HUES48 (cell line): ENCODE measurements around the gene MINPP1.
"Not testable (repeated sequence)": the region's sequence is repeated elsewhere in the genome, so short reads cannot be mapped to it uniquely, and the experiment has no call there.

Experiments used
- H3K27ac ChIP-seq: one replicate; pipeline ENCODE4 v1.7.0; 2013; ENCODE audit warnings: low read depth, low read length, inconsistent platforms
- H3K27me3 ChIP-seq: 2 replicates; pipeline ENCODE4 v1.6.1; 2013; ENCODE audit warnings: mild to moderate bottlenecking, low read length; ENCODE audit not compliant: control insufficient read depth, insufficient read depth
- H3K36me3 ChIP-seq: 2 replicates; pipeline ENCODE4 v1.6.1; 2013; ENCODE audit warnings: low read length; ENCODE audit not compliant: control insufficient read depth, insufficient read depth
- H3K4me1 ChIP-seq: 2 replicates; pipeline ENCODE4 v1.6.1; 2013; ENCODE audit warnings: mild to moderate bottlenecking, low read length; ENCODE audit not compliant: control insufficient read depth, insufficient read depth
- H3K4me3 ChIP-seq: 2 replicates; pipeline ENCODE4 v1.5.1; 2013; ENCODE audit warnings: mild to moderate bottlenecking, low read depth, low read length
- H3K9ac ChIP-seq: 2 replicates; pipeline ENCODE4 v1.6.1; 2013; ENCODE audit warnings: mild to moderate bottlenecking, low read depth, low read length, moderate library complexity
- H3K9me3 ChIP-seq: 2 replicates; pipeline ENCODE4 v1.6.1; 2013; ENCODE audit warnings: low read length; ENCODE audit not compliant: control insufficient read depth, insufficient read depth

The MINPP1 gene

GRCh38 chr10:87504640-87505365 lies at the start of gene MINPP1:
Gene MINPP1 (plus strand): TSS chr10:87504893. CDS start chr10:87504916, 23 bp downstream.
- no peaks in the 10 kb centered on the region for H3K9me3 ChIP-seq
- no peaks in the 10 kb centered on the region for H3K27me3 ChIP-seq
- H3K27ac ChIP-seq: peak within 1 kb of the TSS; percentile 85
- H3K9ac ChIP-seq: peak within 1 kb of the TSS; percentile 74
- H3K36me3 ChIP-seq: peaks cover 23% of the 10 kb centered on the region
- peak within 1 kb of the TSS; percentile 92 for H3K4me3 ChIP-seq
- H3K4me1 ChIP-seq: peaks cover 26% of the 10 kb centered on the region

GRCh38 chr10:87456586-87457220 lies 48.0 kb upstream of the MINPP1 start:
- H3K27ac ChIP-seq, H3K36me3 ChIP-seq, H3K4me3 ChIP-seq, H3K9me3 ChIP-seq, H3K9ac ChIP-seq, H3K4me1 ChIP-seq, H3K27me3 ChIP-seq: not testable (repeated sequence)

- H3K9ac ChIP-seq, H3K4me1 ChIP-seq, H3K9me3 ChIP-seq, H3K36me3 ChIP-seq, H3K27me3 ChIP-seq, H3K27ac ChIP-seq, H3K4me3 ChIP-seq: not testable (repeated sequence)
Measured at GRCh38 chr10:87461751-87462150, 42.9 kb upstream of the MINPP1 start.

- not testable (repeated sequence) for H3K36me3 ChIP-seq, H3K4me3 ChIP-seq, H3K27ac ChIP-seq
Measured at GRCh38 chr10:87466849-87467248, 37.8 kb upstream of the MINPP1 start.

GRCh38 chr10:87488733-87489132 lies 16.0 kb upstream of the MINPP1 start:
- H3K36me3 ChIP-seq, H3K27ac ChIP-seq, H3K9ac ChIP-seq, H3K4me3 ChIP-seq, H3K4me1 ChIP-seq, H3K27me3 ChIP-seq, H3K9me3 ChIP-seq: not testable (repeated sequence)

More at GRCh38 chr10:87466849-87467248, 37.8 kb upstream of the MINPP1 start:
- H3K9ac ChIP-seq, H3K27me3 ChIP-seq, H3K4me1 ChIP-seq, H3K9me3 ChIP-seq: not testable (repeated sequence)

- not testable (repeated sequence) for H3K27me3 ChIP-seq, H3K36me3 ChIP-seq, H3K27ac ChIP-seq, H3K4me3 ChIP-seq, H3K9ac ChIP-seq, H3K9me3 ChIP-seq, H3K4me1 ChIP-seq
Measured at GRCh38 chr10:87490285-87490684, 14.4 kb upstream of the MINPP1 start.

GRCh38 chr10:87492450-87492849 lies 12.2 kb upstream of the MINPP1 start:
- H3K27ac ChIP-seq, H3K27me3 ChIP-seq, H3K4me1 ChIP-seq, H3K9ac ChIP-seq, H3K4me3 ChIP-seq, H3K9me3 ChIP-seq, H3K36me3 ChIP-seq: not testable (repeated sequence)

- H3K4me3 ChIP-seq: not testable (repeated sequence)
Measured at GRCh38 chr10:87495446-87495845, 9.2 kb upstream of the MINPP1 start.

GRCh38 chr10:87497386-87497785 lies 7.3 kb upstream of the MINPP1 start:
- H3K9ac ChIP-seq, H3K27me3 ChIP-seq, H3K4me1 ChIP-seq, H3K9me3 ChIP-seq, H3K36me3 ChIP-seq, H3K4me3 ChIP-seq, H3K27ac ChIP-seq: not testable (repeated sequence)

More at GRCh38 chr10:87495446-87495845, 9.2 kb upstream of the MINPP1 start:
- H3K9me3 ChIP-seq, H3K27ac ChIP-seq, H3K27me3 ChIP-seq, H3K36me3 ChIP-seq, H3K9ac ChIP-seq, H3K4me1 ChIP-seq: not testable (repeated sequence)

- not testable (repeated sequence) for H3K36me3 ChIP-seq, H3K27ac ChIP-seq, H3K27me3 ChIP-seq, H3K9me3 ChIP-seq, H3K4me1 ChIP-seq, H3K9ac ChIP-seq, H3K4me3 ChIP-seq
Measured at GRCh38 chr10:87498106-87498789, 6.4 kb upstream of the MINPP1 start.

- H3K27ac ChIP-seq: no peak overlapping the region
- H3K4me3 ChIP-seq: no peak overlapping the region
- no peak overlapping the region for H3K9ac ChIP-seq
- no peaks in the 10 kb centered on the region for H3K27me3 ChIP-seq
- H3K9me3 ChIP-seq: no peaks in the 10 kb centered on the region
- H3K36me3 ChIP-seq: no peaks in the 10 kb centered on the region
- peaks cover 8% of the 10 kb centered on the region; the same call in 1 of the 2 replicates for H3K4me1 ChIP-seq
Measured at GRCh38 chr10:87500646-87501048, 4.0 kb upstream of the MINPP1 start.
